HCT116 (cell line): Measurements from ENCODE around the gene PPP1R14C.

Source experiments
- ATF3 ChIP-seq: IDR thresholded peaks from 2 replicates; pipeline ENCODE4 v1.6.1; 2012
- CTCF ChIP-seq, 3 experiments: fragments of 200-600 bp in 1 of 3; sonication (generic) in 1 of 3; IDR thresholded peaks in 2 of 3; conservative IDR thresholded peaks in 1 of 3; 2 replicates each; pipeline ENCODE4 v1.5.1; 2012 to 2017; ENCODE audit warnings: low read depth in 2 of 3, low read length in 2 of 3, antibody characterized with exemption in 1 of 3, borderline replicate concordance in 1 of 3, control low read depth in 1 of 3, mild to moderate bottlenecking in 1 of 3, mixed read lengths in 1 of 3, mixed run types in 1 of 3, moderate library complexity in 1 of 3; ENCODE audit not compliant: insufficient read depth in 1 of 3
- ELF1 ChIP-seq: IDR thresholded peaks from 2 replicates; pipeline ENCODE4 v1.6.1; 2012; ENCODE audit warnings: low read depth, borderline replicate concordance
- EZH2 ChIP-seq: fragments of 200-600 bp; sonication (generic); IDR thresholded peaks from 2 replicates; pipeline ENCODE4 v1.6.1; 2017; ENCODE audit warnings: antibody characterized with exemption, mixed run types
- EZH2phosphoT487 ChIP-seq: fragments of 200-600 bp; IDR thresholded peaks from 2 replicates; pipeline ENCODE4 v1.6.1; 2018; ENCODE audit warnings: antibody characterized with exemption, borderline replicate concordance
- MAX ChIP-seq: IDR thresholded peaks from 2 replicates; pipeline ENCODE4 v1.6.1; 2012
- POLR2A ChIP-seq: IDR thresholded peaks from 2 replicates; pipeline ENCODE4 v1.7.0; 2011; ENCODE audit warnings: borderline replicate concordance; ENCODE audit not compliant: insufficient read depth, insufficient read length; ENCODE audit errors: extremely low read depth
- POLR2AphosphoS5 ChIP-seq: IDR thresholded peaks from 2 replicates; pipeline ENCODE4 v1.6.1; 2011; ENCODE audit warnings: mild to moderate bottlenecking, low read depth, low read length, moderate library complexity
- RAD21 ChIP-seq: IDR thresholded peaks from 2 replicates; pipeline ENCODE4 v1.6.1; 2012; ENCODE audit warnings: low read depth, mild to moderate bottlenecking
- REST ChIP-seq: IDR thresholded peaks from 2 replicates; pipeline ENCODE4 v1.6.1; 2012; ENCODE audit warnings: low read depth
- SIN3A ChIP-seq: IDR thresholded peaks from 2 replicates; pipeline ENCODE4 v1.6.1; 2012; ENCODE audit warnings: low read depth
- YY1 ChIP-seq: IDR thresholded peaks from 2 replicates; pipeline ENCODE4 v1.6.1; 2011; ENCODE audit warnings: low read length, low read depth, moderate library complexity, mild to moderate bottlenecking; ENCODE audit not compliant: insufficient replicate concordance; ENCODE audit errors: extremely low read depth
- ZBTB33 ChIP-seq: IDR thresholded peaks from 2 replicates; pipeline ENCODE4 v1.6.1; 2011; ENCODE audit warnings: mild to moderate bottlenecking, low read length, moderate library complexity; ENCODE audit not compliant: insufficient replicate concordance; ENCODE audit errors: extremely low read depth
- ZNF274 ChIP-seq: fragments of 200-500 bp; sonication (Bioruptor generic); IDR thresholded peaks from 2 replicates; pipeline ENCODE4 v1.6.1; 2014; ENCODE audit warnings: mild to moderate bottlenecking, low read depth, low read length, inconsistent platforms

- TF ChIP-seq POLR2AphosphoS5, result no peak
- no peak for TF ChIP-seq CTCF (IDR thresholded peaks at IDR 0.05 in 2 of 3, conservative IDR thresholded peaks at IDR 0.05 in 1 of 3; ENCODE audit: borderline replicate concordance in 1 of 3, insufficient read depth in 1 of 3, low read depth in 2 of 3, low read length in 2 of 3)
- no peak for TF ChIP-seq REST
- TF ChIP-seq EZH2phosphoT487, result no peak
- no peak for TF ChIP-seq RAD21
- TF ChIP-seq ELF1, result no peak
- no peak for TF ChIP-seq ZBTB33
- no peak for TF ChIP-seq POLR2A
- no peak for TF ChIP-seq EZH2
- TF ChIP-seq MAX, result no peak
- no peak for TF ChIP-seq ATF3
- no peak for TF ChIP-seq YY1
- no peak for TF ChIP-seq SIN3A
- no peak for TF ChIP-seq ZNF274
These were observed 24.6 kb downstream of the PPP1R14C start for GRCh38 chr6:150167479-150167873.
